Measurements from ENCODE around the gene LRRC9. TPM values are rescaled to one million over a fixed set of nuclear protein-coding genes. Genes with fewer than 3 reads are reported as not detected.
"Not testable (repeated sequence)": the region's sequence is repeated elsewhere in the genome, so short reads cannot be mapped to it uniquely, and the experiment has no call there.

Gene LRRC9
- total RNA-seq, 1 experiment from 2014 or later, result not detected

DNA sequence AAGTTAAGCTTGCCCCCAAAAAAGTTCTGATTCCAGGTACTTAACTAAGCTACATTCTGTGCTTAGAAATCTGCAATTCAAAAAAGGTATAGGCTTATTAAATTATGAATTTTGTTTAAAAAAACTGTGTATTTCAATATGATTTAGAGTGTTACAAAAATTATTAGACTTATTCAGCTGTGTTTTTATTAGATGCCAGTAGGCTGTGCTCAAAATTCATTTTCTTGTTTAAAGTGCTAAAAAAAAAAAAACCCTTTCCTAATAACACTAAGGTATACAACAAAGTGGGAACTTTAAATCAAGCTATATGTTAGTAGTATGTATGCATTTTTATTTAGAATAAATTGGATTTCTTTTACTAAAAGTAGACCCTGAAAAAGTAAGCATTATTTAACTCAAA lies 25.0 kb downstream of the LRRC9 start:
- ATAC-seq (no peak; the same call in 1 of the 2 replicates), DNase-seq (no peak)
- H4K20me1 ChIP-seq (ENCODE audit: low read length), result no peaks in the 10 kb centered on the region; the same call in 1 of the 2 replicates
- no peak for TF ChIP-seq EZH2 (IDR thresholded peaks at IDR 0.05; ENCODE audit: low read length, unreplicated experiment)
- TF ChIP-seq, protein P1, sequence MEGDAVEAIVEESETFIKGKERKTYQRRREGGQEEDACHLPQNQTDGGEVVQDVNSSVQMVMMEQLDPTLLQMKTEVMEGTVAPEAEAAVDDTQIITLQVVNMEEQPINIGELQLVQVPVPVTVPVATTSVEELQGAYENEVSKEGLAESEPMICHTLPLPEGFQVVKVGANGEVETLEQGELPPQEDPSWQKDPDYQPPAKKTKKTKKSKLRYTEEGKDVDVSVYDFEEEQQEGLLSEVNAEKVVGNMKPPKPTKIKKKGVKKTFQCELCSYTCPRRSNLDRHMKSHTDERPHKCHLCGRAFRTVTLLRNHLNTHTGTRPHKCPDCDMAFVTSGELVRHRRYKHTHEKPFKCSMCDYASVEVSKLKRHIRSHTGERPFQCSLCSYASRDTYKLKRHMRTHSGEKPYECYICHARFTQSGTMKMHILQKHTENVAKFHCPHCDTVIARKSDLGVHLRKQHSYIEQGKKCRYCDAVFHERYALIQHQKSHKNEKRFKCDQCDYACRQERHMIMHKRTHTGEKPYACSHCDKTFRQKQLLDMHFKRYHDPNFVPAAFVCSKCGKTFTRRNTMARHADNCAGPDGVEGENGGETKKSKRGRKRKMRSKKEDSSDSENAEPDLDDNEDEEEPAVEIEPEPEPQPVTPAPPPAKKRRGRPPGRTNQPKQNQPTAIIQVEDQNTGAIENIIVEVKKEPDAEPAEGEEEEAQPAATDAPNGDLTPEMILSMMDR (conservative IDR thresholded peaks at IDR 0.05; ENCODE audit: low read depth, low read length), result peak; percentile 52
- no peak for TF ChIP-seq EZH2phosphoT487 (IDR thresholded peaks at IDR 0.05; ENCODE audit: borderline replicate concordance, low read length)
- ChIA-PET CTCF (interaction anchor here (0.6 to 1.0 kb wide), 6 partner anchors 24 to 1647 kb away, joined by 3 to 9 read pairs (median 4); partner anchors contain the start of gene ARID4A), POLR2A (ENCODE audit: unreplicated experiment) (interaction anchor here (0.6 to 0.7 kb wide), 2 partner anchors 662 to 1201 kb away, joined by 4 to 6 read pairs; no protein-coding TSS in a partner anchor)
- H3K9me2 ChIP-seq (replicated peaks; ENCODE audit: low read length), result no peaks in the 10 kb centered on the region
- no peaks in the 10 kb centered on the region for H3K36me3 ChIP-seq (ENCODE audit: low read depth, low read length)
- BruUV-seq (replicated peaks), result no TSS peak
- H3K79me2 ChIP-seq (ENCODE audit: low read length), result no peaks in the 10 kb centered on the region
- no peaks in the 10 kb centered on the region for H3K9me3 ChIP-seq (ENCODE audit: low read length)
- H3F3A ChIP-seq (ENCODE audit: low read length, unreplicated experiment), result no peaks in the 10 kb centered on the region
- H3K9ac ChIP-seq (ENCODE audit: low read length), result no peak overlapping the region
- H3K27ac ChIP-seq (ENCODE audit: low read length), result no peak overlapping the region
- intact Hi-C loops (cut with micrococcal nuclease), result loop anchor here (2.0 to 5.0 kb wide), 2 partner anchors 222 to 240 kb away; partner anchors contain the start of gene DHRS7
- H2AFZ ChIP-seq (ENCODE audit: low read length), result no peak overlapping the region
- H3K4me1 ChIP-seq (ENCODE audit: insufficient read depth, low read length), result no peaks in the 10 kb centered on the region
- H3K4me2 ChIP-seq (ENCODE audit: low read length), result no peak overlapping the region
- no peak overlapping the region for H3K4me3 ChIP-seq (ENCODE audit: low read length)
- peaks cover 17% of the 10 kb centered on the region for H3K27me3 ChIP-seq (ENCODE audit: low read length)

DNA sequence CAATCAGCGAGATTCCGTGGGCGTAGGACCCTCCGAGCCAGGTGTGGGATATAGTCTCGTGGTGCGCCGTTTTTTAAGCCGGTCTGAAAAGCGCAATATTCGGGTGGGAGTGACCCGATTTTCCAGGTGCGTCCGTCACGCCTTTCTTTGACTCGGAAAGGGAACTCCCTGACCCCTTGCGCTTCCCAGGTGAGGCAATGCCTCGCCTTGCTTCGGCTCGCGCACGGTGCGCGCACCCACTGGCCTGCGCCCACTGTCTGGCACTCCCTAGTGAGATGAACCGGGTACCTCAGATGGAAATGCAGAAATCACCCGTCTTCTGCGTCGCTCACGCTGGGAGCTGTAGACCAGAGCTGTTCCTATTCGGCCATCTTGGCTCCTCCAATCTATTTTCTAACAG lies 32.2 kb downstream of the LRRC9 start:
- ATAC-seq; BruUV-seq (replicated peaks); H3K9me2 ChIP-seq (replicated peaks; ENCODE audit: low read length); H3F3A ChIP-seq (ENCODE audit: low read length, unreplicated experiment); H3K9ac ChIP-seq (ENCODE audit: low read length); H2AFZ ChIP-seq (ENCODE audit: low read length); intact Hi-C loops (cut with micrococcal nuclease); H3K27me3 ChIP-seq (ENCODE audit: low read length); H3K4me1 ChIP-seq (ENCODE audit: insufficient read depth, low read length); CTCF ChIA-PET; H3K36me3 ChIP-seq (ENCODE audit: low read depth, low read length); H4K20me1 ChIP-seq (ENCODE audit: low read length); H3K4me2 ChIP-seq (ENCODE audit: low read length); DNase-seq; POLR2A ChIA-PET (ENCODE audit: unreplicated experiment); H3K9me3 ChIP-seq (ENCODE audit: low read length); H3K4me3 ChIP-seq (ENCODE audit: low read length); H3K27ac ChIP-seq (ENCODE audit: low read length); H3K79me2 ChIP-seq (ENCODE audit: low read length): not testable (repeated sequence)

DNA sequence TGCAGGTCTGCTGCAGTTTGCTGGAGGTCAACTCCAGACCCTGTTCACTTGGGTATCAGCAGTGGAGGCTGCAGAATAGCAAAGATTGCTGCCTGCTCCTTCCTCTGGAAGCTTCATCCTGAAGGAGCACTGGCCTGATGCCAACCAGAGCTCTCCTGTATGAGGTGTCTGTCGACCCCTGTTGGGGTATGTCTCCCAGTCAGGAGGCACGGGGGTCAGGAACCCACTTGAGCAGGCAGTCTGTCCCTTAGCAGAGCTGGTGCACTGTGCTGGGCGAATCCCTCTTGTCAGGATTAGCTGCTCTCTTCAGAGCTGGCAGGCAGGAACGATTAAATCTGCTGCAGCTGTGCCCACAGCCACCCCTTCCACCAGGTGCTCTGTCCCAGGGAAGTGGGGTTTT lies 37.9 kb downstream of the LRRC9 start:
- not testable (repeated sequence) for BruUV-seq (replicated peaks)

DNA sequence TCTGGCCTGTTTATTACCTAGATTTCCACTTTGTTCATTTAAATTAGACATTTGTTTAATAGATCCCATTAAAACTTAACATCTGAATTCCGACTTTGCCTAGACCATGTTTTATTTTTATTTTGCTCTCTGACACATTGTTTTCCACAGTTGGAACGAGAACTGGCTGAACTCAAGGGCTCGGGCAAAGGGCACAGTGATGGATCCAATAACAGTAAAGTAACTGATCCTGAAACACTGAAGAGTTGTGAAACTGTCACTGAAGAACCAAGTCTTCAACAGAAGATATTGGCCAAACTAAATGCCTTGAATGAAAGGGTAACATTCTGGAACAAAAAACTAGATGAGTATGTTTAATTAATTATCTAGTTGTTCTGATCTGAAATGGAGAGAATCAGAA lies 39.7 kb downstream of the LRRC9 start:
- intact Hi-C loops (cut with micrococcal nuclease), result loop anchor here (10.0 kb wide), 1 partner anchor 605 kb away; no protein-coding TSS in a partner anchor
- H3K4me2 ChIP-seq (ENCODE audit: low read length), result no peak overlapping the region
- BruUV-seq (replicated peaks), result no TSS peak
- H3K27ac ChIP-seq (ENCODE audit: low read length), result no peak overlapping the region
- H3K9me2 ChIP-seq (replicated peaks; ENCODE audit: low read length), result no peaks in the 10 kb centered on the region
- H3K4me1 ChIP-seq (ENCODE audit: insufficient read depth, low read length), result peaks cover 8% of the 10 kb centered on the region
- no peaks in the 10 kb centered on the region for H3K79me2 ChIP-seq (ENCODE audit: low read length)
- ChIA-PET POLR2A (ENCODE audit: unreplicated experiment) (no interaction called here), CTCF (no interaction called here)
- H3K9me3 ChIP-seq (ENCODE audit: low read length), result no peaks in the 10 kb centered on the region
- H2AFZ ChIP-seq (ENCODE audit: low read length), result no peak overlapping the region
- H3K4me3 ChIP-seq (ENCODE audit: low read length), result no peak overlapping the region
- no peak for ATAC-seq
- H3K9ac ChIP-seq (ENCODE audit: low read length), result no peak overlapping the region
- H3K27me3 ChIP-seq (ENCODE audit: low read length), result peaks cover 25% of the 10 kb centered on the region
- H4K20me1 ChIP-seq (ENCODE audit: low read length), result no peaks in the 10 kb centered on the region
- TF ChIP-seq EZH2phosphoT487 (IDR thresholded peaks at IDR 0.05; ENCODE audit: borderline replicate concordance, low read length) (no peak), EZH2 (IDR thresholded peaks at IDR 0.05; ENCODE audit: low read length, unreplicated experiment) (no peak)
- TF ChIP-seq, protein P1 (conservative IDR thresholded peaks at IDR 0.05; ENCODE audit: low read depth, low read length), result no peak
- H3F3A ChIP-seq (ENCODE audit: low read length, unreplicated experiment), result no peaks in the 10 kb centered on the region
- no peaks in the 10 kb centered on the region for H3K36me3 ChIP-seq (ENCODE audit: low read depth, low read length)
- no peak for DNase-seq

More for the DNA sequence above, 37.9 kb downstream of the LRRC9 start:
- DNase-seq; ATAC-seq; H3K9ac ChIP-seq (ENCODE audit: low read length); intact Hi-C loops (cut with micrococcal nuclease); H3K79me2 ChIP-seq (ENCODE audit: low read length); H2AFZ ChIP-seq (ENCODE audit: low read length); H3K27ac ChIP-seq (ENCODE audit: low read length); H4K20me1 ChIP-seq (ENCODE audit: low read length); H3K9me2 ChIP-seq (replicated peaks; ENCODE audit: low read length); H3K36me3 ChIP-seq (ENCODE audit: low read depth, low read length); H3K4me1 ChIP-seq (ENCODE audit: insufficient read depth, low read length); POLR2A ChIA-PET (ENCODE audit: unreplicated experiment); H3K9me3 ChIP-seq (ENCODE audit: low read length); H3F3A ChIP-seq (ENCODE audit: low read length, unreplicated experiment); CTCF ChIA-PET; H3K4me2 ChIP-seq (ENCODE audit: low read length); H3K4me3 ChIP-seq (ENCODE audit: low read length): not testable (repeated sequence)
- peaks cover 25% of the 10 kb centered on the region for H3K27me3 ChIP-seq (ENCODE audit: low read length)

Measured in PC-3 (cell line).